Uterus (tissue), 4 donors: ENCODE measurements around the gene BRDT. TPM values are rescaled to one million over a fixed set of nuclear protein-coding genes. Genes with fewer than 3 reads are reported as not detected.

Source experiments
- DNase-seq, 2 donors: peaks; one replicate each; pipeline ENCODE4 v3.0.0-alpha.2; 2019 to 2020
- H3K27ac ChIP-seq, 2 donors: fragments of 200-600 bp; sonication (generic); 1 replicate in 1 of 2; 2 replicates in 1 of 2; pipeline ENCODE4 v1.5.1; 2016 to 2018
- H3K27me3 ChIP-seq, 2 donors: fragments of 200-600 bp; sonication (generic); one replicate each; pipeline ENCODE4 v1.5.1; 2018 to 2019; ENCODE audit warnings: control low read depth in 1 of 2
- H3K36me3 ChIP-seq, 2 donors: fragments of 200-600 bp; sonication (generic); one replicate each; pipeline ENCODE4 v1.5.1; 2019; ENCODE audit warnings: control low read depth in 1 of 2
- H3K4me1 ChIP-seq, 2 donors: fragments of 200-600 bp; sonication (generic); one replicate each; pipeline ENCODE4 v1.5.1; 2018 to 2019; ENCODE audit warnings: control low read depth in 1 of 2
- H3K4me3 ChIP-seq, 2 donors: fragments of 200-600 bp; sonication (generic); 1 replicate in 1 of 2; 2 replicates in 1 of 2; pipeline ENCODE4 v1.5.1; 2018 to 2019; ENCODE audit warnings: mild to moderate bottlenecking in 1 of 2
- H3K9me3 ChIP-seq, 2 donors: fragments of 200-600 bp; sonication (generic); one replicate each; pipeline ENCODE4 v1.5.1; 2019; ENCODE audit warnings: control low read depth in 1 of 2
- POLR2A ChIP-seq, 2 donors: fragments of 450-650 bp; IDR thresholded peaks; one replicate each; pipeline ENCODE4 v1.6.1; 2016; ENCODE audit warnings: antibody characterized with exemption in 2 of 2, mild to moderate bottlenecking in 1 of 2, moderate library complexity in 1 of 2
- intact Hi-C: fragments of 100-400 bp; cut with DNase I; formaldehyde crosslinking; loops from one replicate; pipeline ENCODE4 v1.15.1; 2023; ENCODE audit warnings: low total_unique reads
- total RNA-seq, 4 donors: library from RNA; depleted of rRNA in 3 of 4; stranded (reverse); fragments of >200 nt in 3 of 4; gene quantifications; one replicate each; pipeline versions ENCODE4 v1.1.0 to v1.2.4, GENCODE V29; 2014 to 2023
- TF ChIP-seq, protein P1 (sequence below), 4 experiments: fragments of 200-600 bp in 2 of 4; fragments of 450-650 bp in 2 of 4; sonication (generic) in 2 of 4; IDR thresholded peaks; one replicate each; pipeline ENCODE4 v1.5.1; 2016 to 2019; ENCODE audit warnings: antibody characterized with exemption in 4 of 4, mild to moderate bottlenecking in 2 of 4, moderate library complexity in 1 of 4
- donor health status: DM: yes; HTN: yes; CAD: no.

BRDT gene
- total RNA-seq, 4 donors from 2014 or later = 0.14 TPM; not detected in 3

DNA sequence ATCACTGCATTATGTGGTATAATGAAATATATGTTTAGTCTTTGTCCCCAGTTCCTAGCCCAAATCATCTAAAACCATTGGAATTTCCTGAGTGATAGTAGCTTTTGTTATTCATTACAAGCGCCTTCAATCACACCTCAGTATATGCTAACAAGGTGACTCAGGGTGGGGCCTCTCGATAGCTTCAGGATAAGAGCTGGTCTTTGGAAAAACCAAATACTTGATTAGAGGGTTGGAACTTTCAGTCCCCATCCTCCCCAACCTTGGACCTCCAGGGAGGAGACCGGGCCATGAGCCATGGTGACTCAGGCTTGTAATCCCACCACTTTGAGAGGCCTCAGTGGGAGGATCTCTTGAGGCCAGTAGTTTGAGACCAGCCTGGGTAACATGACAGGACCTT lies 5.1 kb upstream of the BRDT start:
- Histone ChIP-seq H3K27me3 (no peaks in the 10 kb centered on the region), H3K4me3 (no peak overlapping the region), H3K9me3 (no peaks in the 10 kb centered on the region), H3K4me1 (no peaks in the 10 kb centered on the region), H3K36me3 (no peaks in the 10 kb centered on the region), H3K27ac (no peak overlapping the region)
- TF ChIP-seq, protein P1, sequence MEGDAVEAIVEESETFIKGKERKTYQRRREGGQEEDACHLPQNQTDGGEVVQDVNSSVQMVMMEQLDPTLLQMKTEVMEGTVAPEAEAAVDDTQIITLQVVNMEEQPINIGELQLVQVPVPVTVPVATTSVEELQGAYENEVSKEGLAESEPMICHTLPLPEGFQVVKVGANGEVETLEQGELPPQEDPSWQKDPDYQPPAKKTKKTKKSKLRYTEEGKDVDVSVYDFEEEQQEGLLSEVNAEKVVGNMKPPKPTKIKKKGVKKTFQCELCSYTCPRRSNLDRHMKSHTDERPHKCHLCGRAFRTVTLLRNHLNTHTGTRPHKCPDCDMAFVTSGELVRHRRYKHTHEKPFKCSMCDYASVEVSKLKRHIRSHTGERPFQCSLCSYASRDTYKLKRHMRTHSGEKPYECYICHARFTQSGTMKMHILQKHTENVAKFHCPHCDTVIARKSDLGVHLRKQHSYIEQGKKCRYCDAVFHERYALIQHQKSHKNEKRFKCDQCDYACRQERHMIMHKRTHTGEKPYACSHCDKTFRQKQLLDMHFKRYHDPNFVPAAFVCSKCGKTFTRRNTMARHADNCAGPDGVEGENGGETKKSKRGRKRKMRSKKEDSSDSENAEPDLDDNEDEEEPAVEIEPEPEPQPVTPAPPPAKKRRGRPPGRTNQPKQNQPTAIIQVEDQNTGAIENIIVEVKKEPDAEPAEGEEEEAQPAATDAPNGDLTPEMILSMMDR (IDR thresholded peaks at IDR 0.05) = no peak
- no peak for TF ChIP-seq POLR2A (IDR thresholded peaks at IDR 0.05)
- no peak for DNase-seq
- intact Hi-C loops = no loop called here

DNA sequence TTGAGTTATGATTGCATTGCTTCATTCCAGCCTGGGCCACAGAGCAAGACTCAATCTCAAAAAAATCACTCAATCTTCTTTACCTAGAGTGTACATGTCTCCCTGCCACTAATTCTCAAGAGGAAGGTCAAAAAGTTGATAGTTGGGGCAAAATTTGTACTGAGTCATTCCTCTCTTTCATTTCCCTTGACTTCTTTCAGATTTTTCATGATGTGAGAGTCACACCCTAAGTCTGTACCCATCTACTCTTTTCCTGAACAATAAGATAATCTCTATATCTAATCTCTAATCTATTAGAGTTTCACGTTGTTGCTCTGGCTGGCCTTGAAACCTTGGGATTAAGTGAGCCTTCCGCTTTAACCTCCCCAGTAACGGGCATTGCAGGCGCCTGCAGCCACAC lies 1.1 kb upstream of the BRDT start:
- H3K9me3 ChIP-seq = no peaks in the 10 kb centered on the region
- H3K27ac ChIP-seq = no peak overlapping the region
- TF ChIP-seq POLR2A (IDR thresholded peaks at IDR 0.05) = no peak
- TF ChIP-seq, protein P1 (IDR thresholded peaks at IDR 0.05) = no peak
- intact Hi-C loops = no loop called here
- no peak overlapping the region for H3K4me3 ChIP-seq
- no peak for DNase-seq
- H3K27me3 ChIP-seq = no peaks in the 10 kb centered on the region
- H3K4me1 ChIP-seq = no peaks in the 10 kb centered on the region
- no peaks in the 10 kb centered on the region for H3K36me3 ChIP-seq

GRCh38 chr1:91948501-91949355 lies 473 bp upstream of the BRDT start:
- no peak for DNase-seq

GRCh38 chr1:91952187-91952586 lies 3.0 kb downstream of the BRDT start:
- Histone ChIP-seq H3K4me3 (no peak overlapping the region), H3K27ac (no peak overlapping the region), H3K27me3 (no peaks in the 10 kb centered on the region), H3K36me3 (no peaks in the 10 kb centered on the region), H3K9me3 (no peaks in the 10 kb centered on the region), H3K4me1 (no peaks in the 10 kb centered on the region)
- no peak for DNase-seq
- intact Hi-C loops = no loop called here
- no peak for TF ChIP-seq POLR2A (IDR thresholded peaks at IDR 0.05)
- TF ChIP-seq, protein P1 (IDR thresholded peaks at IDR 0.05) = no peak

More at GRCh38 chr1:91948501-91949355, 473 bp upstream of the BRDT start:
- Histone ChIP-seq H3K27ac (no peak overlapping the region), H3K4me3 (no peak overlapping the region), H3K27me3 (no peaks in the 10 kb centered on the region), H3K4me1 (no peaks in the 10 kb centered on the region), H3K36me3 (no peaks in the 10 kb centered on the region), H3K9me3 (no peaks in the 10 kb centered on the region)
- intact Hi-C loops = no loop called here
- TF ChIP-seq POLR2A (IDR thresholded peaks at IDR 0.05) = no peak
- TF ChIP-seq, protein P1 (IDR thresholded peaks at IDR 0.05) = no peak

- TF ChIP-seq, protein P1 (IDR thresholded peaks at IDR 0.05) = no peak
- no peak for TF ChIP-seq POLR2A (IDR thresholded peaks at IDR 0.05)
- H3K27ac ChIP-seq = no peak overlapping the region
- no peaks in the 10 kb centered on the region for H3K36me3 ChIP-seq
- no peaks in the 10 kb centered on the region for H3K4me1 ChIP-seq
- H3K27me3 ChIP-seq = no peaks in the 10 kb centered on the region
- DNase-seq = no peak
- intact Hi-C loops = no loop called here
- H3K4me3 ChIP-seq = no peak overlapping the region
- no peaks in the 10 kb centered on the region for H3K9me3 ChIP-seq
These were observed 9.7 kb downstream of the BRDT start for GRCh38 chr1:91958926-91959325.
